Stimulated activated naive CD4-positive, alpha-beta T cell (primary cell): ENCODE measurements around the gene CNTN4.

Experiments
- DNase-seq, 6 experiments: peaks; one replicate each; lab custom pipeline; 2025; lab: John Stamatoyannopoulos, UW

Gene CNTN4

DNA sequence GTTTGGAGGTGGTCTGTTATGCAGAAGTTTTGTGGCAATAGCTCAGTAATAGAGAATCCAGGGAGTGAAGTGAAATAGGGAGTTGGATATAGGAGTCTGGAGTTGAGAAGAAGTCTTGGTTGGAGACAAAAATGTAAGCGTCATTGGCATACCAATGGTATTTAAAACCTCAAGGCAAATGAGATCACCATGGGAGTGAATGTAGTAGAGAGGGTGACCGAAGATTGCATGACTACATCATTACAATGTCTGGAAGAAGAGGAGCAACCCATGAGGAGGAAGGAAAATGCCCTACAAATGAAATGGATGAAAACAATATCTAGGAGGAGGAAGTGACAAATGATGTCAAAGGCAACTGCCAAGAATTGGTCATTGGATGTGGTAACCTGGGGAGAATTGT lies 54.4 kb downstream of the CNTN4 start:
- DNase-seq, result no peak

DNA sequence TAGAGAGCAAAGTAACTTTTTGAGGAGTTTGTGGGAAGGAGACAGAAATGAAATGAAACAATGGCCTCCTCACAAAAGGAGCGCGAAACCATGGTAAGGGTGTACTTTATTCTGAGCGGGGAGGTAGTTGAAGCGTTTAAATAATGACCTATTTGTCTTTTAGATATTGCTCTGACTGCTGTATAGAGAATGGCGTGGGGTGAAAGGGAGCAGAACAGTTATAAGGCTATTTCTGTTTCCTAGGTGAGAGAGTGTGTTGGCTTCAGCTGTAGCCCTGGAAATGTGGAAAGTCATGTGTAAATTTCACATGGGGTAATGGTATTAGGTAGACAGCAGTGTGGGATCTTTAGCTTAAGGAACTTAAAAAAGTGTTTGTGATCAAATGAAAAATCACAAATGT lies 54.9 kb downstream of the CNTN4 start:
- DNase-seq, result no peak

DNA sequence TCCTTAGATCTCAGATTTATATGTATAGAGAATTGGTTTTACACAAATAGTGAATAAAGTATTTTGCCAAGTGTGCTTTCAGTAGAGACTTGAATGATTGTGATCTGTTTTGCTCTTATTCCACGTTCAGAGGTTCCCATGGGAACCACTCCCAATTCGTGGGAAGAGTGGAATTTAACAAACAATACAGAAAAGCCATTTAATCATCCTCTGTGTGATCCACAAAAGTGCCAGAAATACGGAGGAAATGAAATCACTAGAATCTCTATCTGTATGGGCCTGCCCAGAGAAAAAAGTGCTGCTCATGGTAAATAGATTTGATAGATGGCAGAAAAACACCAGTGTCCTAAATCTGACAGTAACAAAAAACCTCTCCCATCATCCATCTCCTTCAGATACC lies 56.0 kb downstream of the CNTN4 start:
- no peak for DNase-seq

DNA sequence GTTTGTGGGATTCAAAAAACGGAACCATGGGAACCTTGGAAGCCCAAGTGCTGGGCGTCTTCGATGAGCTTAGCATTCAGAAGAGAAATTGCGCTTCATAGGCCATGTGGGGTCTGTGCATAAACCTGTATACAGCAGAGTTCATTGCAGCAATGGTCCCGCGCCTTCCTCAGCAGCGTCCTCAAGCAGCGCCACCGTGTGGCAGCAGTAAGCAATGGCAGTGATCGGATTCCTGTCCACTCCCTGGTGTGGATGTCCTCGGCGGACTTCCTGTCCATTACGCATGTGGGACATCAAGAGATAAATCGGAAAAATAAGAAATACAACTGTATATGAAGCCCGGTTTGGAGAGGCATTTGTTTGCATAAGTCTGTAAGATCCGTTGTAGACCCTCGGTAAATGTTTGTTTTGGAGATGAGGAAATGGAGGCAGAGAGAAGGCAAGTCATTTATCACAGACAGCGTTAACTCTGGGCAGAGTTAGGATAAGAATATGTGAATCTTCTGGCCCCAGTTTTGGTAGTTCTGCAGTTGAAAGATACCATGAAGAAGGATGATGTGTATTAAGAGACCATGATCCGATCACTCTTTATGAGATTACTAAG lies 57.7 kb downstream of the CNTN4 start:
- no peak for DNase-seq

DNA sequence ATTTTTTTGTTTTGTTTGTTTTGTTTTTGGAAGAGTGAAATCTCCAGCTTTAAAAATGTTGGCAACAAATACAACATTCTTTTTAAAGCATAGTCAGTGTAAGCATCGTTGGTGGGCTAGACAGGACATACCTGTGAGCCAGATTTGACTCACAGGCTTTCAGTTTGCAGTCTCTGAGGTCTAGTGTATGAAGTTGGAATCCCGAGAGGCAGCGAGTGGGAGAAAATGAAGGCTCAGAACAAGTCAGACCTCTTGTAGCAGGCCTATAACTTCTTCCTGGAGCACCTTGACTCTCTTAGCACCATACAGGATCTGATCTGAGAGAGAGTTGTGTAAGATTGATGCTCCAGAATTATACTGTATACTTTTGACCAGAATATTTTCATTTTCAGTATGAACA lies 60.2 kb downstream of the CNTN4 start:
- no peak for DNase-seq

DNA sequence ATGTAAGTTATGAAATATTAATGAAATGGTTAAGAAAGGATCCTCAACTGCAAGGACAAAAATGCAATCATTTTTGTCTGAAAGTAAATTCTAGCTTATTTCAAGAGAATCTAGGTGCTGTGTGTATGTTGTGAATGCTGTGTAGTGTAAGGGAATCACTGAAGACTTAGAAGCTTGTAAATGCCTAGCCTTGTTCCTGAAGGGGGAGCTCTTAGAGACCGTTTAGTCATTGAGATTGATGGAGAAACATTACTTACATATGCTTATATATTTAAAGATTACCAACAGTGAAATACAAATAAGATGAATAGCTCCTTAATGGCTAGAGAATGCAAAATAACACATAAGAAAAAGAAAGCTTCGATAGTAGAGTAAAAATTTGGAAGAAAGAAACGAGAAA lies 67.9 kb downstream of the CNTN4 start:
- no peak for DNase-seq

DNA sequence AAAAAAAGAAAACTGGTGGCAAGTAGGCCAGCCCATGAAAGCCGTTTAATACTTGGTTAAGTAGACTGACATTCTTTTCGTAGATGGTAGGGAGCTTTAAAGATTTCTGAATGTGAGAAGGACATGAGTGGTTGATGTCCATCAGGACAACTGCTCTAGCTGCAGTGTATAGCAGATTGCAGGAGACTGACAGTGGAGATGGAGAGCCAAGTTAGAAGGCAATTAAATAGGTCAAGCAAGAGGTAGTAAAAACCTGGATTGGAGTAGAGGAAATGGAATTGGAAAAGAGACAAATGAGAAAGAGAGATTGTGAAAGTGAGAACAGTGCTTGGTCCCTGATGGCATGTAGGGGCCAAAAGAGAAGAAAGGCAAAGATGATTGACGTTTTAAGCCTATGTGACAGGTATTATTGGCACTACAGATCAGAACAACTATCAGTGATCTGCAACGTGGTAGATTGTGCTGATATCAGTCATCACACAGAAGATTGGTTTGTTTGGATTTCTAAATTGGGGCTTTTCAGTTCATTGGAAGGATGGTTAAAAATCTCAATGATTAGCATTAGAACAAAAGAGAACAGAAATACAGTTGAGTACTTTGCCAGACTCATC lies 74.0 kb downstream of the CNTN4 start:
- DNase-seq, result no peak

DNA sequence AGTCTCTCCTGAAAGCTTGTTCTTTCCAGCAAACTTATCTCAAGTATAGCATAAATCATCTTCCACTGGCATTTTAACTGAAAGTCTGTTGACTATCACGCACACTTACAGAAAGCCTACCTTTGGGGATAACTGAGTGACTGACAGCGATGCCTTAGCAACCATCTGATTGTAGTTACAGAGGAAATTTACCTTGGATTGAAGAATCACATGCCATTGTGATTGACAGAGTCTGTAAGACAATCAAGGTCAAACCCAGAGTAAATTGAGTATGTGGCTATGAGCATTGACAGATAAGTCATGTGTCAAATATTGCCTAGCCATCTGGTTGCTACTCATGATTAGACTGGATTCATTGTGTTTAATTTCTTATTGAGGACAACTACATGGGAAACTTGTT lies 82.0 kb downstream of the CNTN4 start:
- no peak for DNase-seq

DNA sequence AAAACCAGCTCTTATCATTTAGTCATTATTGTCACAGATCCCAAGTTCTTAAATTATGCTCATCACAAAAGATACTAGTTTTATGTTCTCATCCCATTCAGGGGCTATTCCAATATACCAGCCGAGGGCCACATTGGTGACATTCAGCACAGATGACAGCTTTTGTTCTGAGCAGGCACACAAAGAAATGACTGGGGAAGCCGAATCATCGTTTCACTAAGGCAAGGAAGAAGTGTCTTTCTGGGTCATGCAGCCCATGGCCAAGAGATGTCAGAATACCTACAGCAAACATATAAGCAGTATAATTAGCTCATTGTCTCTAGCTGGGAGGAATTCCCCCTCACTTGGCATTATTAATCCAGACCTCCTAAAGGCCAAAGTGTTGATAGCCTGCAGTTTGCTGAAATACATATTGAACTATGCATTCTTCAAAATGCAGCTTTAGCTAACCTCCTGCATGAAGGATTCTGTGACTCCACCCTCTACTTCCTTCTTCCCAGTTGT lies 100.2 kb downstream of the CNTN4 start:
- DNase-seq, result no peak

DNA sequence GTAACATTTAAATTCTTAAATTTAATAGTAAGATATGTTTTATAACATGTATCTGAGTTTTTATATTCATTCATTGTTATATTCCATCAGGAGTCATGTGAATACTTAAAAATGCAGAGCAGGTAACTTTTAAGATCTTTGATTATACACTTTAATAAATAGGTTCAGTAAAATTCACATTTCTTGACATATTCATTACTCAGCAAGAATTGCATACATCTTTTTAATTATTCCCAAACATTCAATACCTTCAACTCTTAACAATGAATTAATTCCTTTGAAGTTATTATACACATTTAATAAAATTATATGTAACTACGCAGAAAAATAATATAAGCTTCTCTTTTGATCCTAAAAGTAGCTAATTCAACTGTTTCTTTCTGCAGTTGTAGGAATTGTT lies 105.4 kb downstream of the CNTN4 start:
- no peak for DNase-seq

DNA sequence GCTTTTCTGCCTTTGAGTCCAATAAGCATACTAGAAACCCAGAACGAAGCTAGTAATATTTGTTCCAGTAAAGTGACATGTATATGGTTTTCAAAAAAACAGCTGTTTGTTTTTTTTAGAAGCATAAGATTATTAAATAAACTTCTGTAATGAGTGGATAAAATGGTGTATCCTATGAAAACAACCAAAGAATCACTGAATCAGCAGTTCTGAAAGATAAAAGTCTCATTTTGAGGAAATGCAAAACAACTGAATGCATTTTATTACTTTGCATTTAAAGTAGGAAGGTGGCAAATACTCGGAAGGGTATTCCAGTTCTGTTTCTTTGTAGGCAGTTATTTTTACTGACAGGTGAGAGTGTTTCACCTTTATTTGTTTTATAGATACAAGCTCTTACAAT lies 107.0 kb downstream of the CNTN4 start:
- no peak for DNase-seq

DNA sequence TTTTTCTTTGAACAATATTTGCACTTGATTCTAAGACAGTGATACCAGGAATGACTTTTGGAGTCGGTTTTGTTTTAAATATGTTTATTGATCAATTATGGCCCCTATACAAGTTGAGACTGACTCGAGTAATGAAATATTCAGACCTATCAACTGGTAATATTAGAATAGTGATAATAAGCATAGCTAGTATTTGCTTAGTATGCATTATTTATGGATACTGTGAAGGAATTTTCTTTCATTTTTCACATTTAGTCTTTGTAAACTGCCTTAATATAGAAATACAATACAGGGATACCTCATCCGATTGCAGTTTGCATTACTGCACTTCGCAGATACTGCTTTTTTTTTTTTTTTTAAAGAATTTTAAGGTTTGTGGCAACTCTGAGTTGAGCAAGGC lies 107.9 kb downstream of the CNTN4 start:
- DNase-seq, result no peak

DNA sequence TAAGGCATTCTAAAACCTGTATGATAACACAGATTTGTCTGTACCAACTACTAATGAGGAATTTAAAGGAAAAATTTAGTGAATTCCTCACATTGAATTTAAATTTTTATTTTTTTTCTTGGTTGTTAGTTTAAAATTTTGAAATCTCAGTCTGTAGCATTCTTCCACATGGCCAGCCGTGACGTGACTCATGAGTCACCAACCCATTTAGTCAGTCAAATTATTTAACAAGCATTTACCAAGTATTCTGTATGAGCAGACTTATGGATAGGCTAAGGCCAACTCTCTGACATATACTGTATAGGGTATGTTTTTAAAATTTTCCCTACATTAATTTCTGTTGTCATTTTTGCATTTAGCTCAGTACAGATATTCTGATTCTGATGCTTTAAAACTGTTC lies 112.9 kb downstream of the CNTN4 start:
- no peak for DNase-seq

DNA sequence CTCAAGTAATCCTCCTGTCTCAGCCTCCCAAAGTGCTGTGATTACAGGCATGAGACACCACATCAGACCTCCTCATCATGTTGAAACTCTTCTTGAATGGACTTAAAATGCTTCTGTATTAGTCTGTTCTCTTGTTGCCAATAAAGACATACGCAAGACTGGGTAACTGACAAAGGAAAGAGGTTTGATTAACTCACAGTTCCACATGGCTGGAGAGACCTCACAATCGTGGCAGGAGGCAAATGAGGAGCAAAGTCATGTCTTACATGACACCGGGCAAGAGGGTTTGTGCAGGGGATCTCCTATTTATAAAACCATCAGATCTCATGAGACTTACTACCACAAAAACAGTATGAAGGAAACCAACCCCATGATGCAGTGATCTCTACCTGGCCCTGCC lies 113.5 kb downstream of the CNTN4 start:
- DNase-seq, result no peak

DNA sequence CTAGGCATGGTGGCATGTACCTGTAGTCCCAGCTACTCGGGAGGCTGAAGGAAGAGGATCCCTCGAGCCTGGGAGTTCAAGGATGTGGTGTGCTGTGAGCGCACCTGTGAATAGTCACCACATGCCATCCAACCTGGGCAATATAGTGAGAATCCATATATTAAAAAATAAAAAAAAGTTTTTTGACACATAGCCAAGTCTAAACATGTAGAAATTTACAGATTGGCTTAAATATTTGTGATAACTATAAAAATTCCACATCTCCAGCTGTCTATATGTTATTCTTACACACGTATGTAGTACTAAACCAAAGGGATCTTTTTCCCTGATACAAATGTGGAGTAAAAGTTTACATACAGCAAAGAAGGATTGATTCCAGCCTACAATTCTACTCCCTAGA lies 119.7 kb downstream of the CNTN4 start:
- DNase-seq, result no peak

DNA sequence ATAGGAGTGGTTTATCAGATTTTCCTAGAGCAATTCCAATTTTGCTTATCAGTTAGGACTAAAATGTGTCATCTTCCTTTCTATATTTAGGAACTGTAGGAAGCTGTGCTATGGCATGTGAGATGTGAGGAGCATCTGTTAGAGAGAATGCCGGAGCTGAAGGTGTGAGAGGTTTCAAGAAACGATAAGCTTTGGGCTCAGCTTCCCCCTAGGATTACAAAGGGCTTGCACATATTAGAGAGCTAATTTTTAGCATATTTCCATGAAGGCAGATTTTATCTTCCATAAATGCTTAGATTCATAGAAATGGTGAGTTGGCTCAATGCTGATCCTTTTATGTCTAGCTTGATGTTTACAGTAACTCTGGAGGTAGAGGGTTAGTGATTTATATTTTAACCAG lies 120.2 kb downstream of the CNTN4 start:
- no peak for DNase-seq

DNA sequence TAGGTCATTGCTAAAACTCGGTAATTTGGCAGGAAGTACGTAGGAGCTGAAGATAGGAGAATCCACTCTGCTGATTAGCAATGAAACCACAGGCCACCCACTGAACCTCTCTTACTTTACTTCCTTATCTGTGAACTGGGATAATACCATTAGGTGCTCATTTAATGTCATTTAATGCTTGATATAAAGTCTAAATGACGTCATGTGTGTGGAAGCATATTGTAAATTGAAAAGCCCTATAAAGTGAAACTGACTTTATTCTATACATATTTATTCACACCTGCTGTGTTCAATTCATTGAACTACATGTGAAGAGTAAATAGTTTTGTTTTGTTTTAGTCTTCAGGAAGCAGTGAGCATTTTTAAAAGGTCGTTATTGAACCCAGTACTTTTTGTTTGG lies 137.5 kb downstream of the CNTN4 start:
- no peak for DNase-seq

DNA sequence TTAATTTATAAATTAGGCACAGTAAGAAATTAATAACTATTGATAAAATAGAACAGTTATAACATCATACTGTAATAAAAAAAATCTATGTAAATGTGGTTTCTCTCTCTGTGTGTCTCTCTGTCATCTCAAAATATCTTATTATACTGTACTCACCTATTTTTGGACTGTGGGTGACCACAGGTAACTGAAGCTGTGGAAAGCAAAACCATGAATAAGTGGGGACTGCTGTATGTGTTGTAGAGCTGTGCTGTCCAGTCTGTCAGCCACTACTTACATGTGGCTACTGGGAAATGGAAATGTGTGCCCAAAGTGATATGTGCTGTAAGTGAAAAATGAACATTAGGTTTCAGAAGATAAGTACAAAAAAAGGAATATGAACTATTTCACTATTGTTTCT lies 145.5 kb downstream of the CNTN4 start:
- no peak for DNase-seq

DNA sequence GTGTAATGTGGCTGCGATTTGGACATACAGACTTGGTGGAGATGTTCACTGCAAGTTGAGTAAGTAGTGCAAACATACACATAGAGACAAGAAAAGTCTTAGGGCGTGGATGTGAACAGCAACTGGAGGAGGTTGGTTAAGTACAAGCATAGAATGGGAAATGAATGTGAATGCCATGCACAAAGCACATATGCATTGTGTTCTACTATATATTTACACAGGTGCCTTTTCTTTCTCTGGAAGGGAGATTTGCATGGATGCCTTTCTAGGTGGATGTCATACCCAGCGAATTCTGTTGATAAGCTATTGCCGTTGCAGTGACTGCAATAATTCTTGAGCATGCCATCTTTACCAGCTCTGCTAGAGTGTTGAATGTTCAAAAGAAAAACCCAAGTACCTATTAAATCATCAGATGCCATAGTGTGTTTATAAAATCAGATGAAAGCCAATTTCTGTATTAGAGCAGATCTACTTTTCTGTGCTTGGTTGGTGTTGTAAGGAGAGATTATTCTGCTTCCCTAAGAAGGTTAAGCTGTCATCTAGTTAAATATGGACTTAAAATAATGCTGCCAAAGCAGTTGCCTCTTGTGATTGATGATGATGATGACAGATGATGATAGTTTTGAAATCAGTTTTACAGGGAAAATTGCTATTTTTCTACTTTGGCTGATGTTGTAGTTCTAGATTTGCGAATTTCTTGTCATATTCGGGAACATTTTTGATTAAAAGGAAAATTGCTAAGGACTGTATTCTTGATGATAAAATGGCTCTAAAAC lies 148.4 kb downstream of the CNTN4 start:
- no peak for DNase-seq

DNA sequence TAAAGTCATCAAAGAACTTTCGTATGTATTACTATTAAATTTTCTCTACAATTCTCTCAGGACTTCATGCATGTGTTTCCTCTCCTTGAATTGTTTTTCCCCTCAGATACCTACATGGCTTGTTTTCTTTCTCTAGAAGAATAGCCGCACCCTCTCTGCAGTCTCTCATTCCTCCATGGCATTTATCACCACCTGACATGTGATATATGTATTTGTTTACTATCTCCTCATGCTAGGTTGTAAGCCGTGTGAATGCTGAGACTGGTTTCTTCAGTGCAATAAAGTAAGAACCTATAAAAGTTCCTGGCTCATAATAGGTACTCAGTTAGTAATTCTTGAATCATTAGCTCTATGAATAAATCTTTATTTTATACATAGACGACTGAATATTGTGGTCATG lies 149.2 kb downstream of the CNTN4 start:
- DNase-seq, result no peak

DNA sequence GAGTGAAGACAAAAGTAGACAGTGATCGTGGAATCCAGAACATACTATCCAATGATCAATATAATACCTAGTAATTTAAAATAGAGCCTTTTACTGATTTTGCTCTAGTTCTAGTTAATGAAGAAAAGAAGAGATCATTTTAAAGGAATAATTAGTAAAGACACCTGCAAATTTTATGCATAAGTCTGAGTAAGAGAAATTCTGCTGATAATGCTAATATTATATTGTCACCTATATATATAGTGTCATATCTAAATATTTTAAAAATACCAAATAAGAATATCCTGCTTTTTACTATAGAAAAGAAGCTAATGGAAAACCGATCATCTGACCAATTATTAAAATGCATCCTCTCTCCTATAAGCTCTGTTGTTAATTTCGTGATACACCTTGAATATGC lies 152.1 kb downstream of the CNTN4 start:
- no peak for DNase-seq

DNA sequence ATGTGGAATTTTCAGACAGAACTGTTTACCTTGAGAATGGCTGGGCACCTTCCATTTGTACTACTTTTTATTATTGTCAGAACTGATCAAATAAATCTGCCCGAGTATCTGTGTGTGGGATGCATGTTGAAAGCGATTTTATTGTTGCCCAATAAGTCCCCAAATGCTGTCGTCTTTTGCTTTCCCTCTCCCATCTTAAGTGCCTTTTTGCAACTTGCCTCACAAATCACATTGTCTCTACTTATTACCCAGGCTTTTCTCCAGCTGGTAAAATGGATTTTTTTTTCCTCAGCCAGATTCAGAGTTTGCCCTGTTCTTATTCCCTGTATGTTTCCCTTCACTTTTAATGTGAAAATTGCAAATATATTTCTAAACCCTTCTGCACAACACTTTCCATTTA lies 163.1 kb downstream of the CNTN4 start:
- no peak for DNase-seq

DNA sequence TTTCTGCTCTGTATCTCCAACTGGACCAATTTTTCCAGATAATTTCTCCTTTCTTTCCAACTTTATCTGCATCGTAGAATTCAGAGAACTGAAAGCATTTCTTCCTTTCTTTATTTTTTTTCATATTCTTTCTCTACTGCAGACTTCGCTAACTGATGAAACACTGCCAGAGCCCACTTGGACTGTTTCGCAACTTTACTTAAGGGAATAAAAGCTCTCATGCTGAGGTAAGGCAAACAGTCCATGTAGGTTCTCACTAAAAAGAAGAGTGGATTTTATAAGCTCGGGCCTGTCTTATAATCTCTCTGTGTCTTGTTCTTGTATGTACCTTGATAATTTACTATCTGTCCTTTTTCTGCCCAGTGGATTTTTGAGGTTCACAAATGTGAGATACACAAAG lies 163.5 kb downstream of the CNTN4 start:
- no peak for DNase-seq

DNA sequence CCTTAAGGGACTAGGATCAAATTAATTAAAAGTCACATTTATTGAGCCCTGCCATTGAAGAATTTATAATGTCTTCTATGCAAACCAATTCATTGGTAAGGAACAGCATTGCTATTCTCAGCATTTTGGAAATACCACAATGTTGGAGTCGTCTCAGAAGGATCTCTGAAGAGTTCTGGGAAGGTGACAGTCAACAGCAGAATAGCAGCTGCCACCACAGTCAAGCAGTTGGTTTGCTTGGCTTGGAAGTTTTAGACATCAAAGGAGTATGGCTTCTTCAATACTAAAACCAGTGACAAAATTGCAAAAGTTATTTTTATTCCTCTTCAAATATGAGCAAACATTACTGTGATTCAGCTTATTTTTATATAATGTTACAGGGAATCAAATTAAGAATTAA lies 167.9 kb downstream of the CNTN4 start:
- no peak for DNase-seq
